Urinary bladder (tissue), 4 donors: ENCODE results near the gene COL18A1. TPM values are rescaled to one million over a fixed set of nuclear protein-coding genes. Genes with fewer than 3 reads are reported as not detected.

Experiments used
- DNase-seq: peaks from one replicate; pipeline ENCODE4 v3.0.0-alpha.2; 2015; ENCODE audit errors: extremely low spot score
- H3K27ac ChIP-seq: one replicate; pipeline ENCODE4 v1.5.1; 2013; ENCODE audit warnings: low read depth, mild to moderate bottlenecking, moderate library complexity
- H3K36me3 ChIP-seq: one replicate; pipeline ENCODE4 v1.6.1; 2013; ENCODE audit warnings: mild to moderate bottlenecking, moderate library complexity; ENCODE audit not compliant: insufficient read depth
- H3K4me1 ChIP-seq: one replicate; pipeline ENCODE4 v1.6.1; 2013; ENCODE audit warnings: mild to moderate bottlenecking, moderate library complexity; ENCODE audit not compliant: insufficient read depth
- H3K4me3 ChIP-seq: one replicate; pipeline ENCODE4 v1.5.1; 2013; ENCODE audit warnings: low read depth, low read length
- WGBS: extraction: QIAGEN DNeasy Blood & Tissue Kit; methylation state at CpG from one replicate; pipeline ENCODE4 v1.1.7; 2013; 5-methylcytosine and 5-hydroxymethylcytosine counted together
- polyA plus RNA-seq: library from polyadenylated mRNA; stranded (reverse); fragments of 200-250 nt; gene quantifications from one replicate; pipeline ENCODE4 v1.2.3, GENCODE V29; 2013
- total RNA-seq: library from RNA; depleted of rRNA; stranded (reverse); fragments of >200 nt; gene quantifications from one replicate; pipeline ENCODE4 v1.2.3, GENCODE V29; 2014
- donor health status: healthy with polysubstance abuse.
- donor health status: healthy.

The COL18A1 gene
- total and polyA plus RNA-seq, 2 donors: 60.7 to 111 TPM

GRCh38 chr21:45421846-45422775, 17.1 kb downstream of the COL18A1 start:
- H3K27ac ChIP-seq: no peak overlapping the region
- no peaks in the 10 kb centered on the region for H3K4me1 ChIP-seq
- WGBS: 97% methylated on average over 28 of the region's 28 CpGs
- H3K36me3 ChIP-seq: no peaks in the 10 kb centered on the region
- no peak overlapping the region for H3K4me3 ChIP-seq
- DNase-seq: no peak

GRCh38 chr21:45423201-45423955, 18.4 kb downstream of the COL18A1 start:
- WGBS: 89% methylated on average over 23 of the region's 23 CpGs
- no peak overlapping the region for H3K27ac ChIP-seq
- no peaks in the 10 kb centered on the region for H3K4me1 ChIP-seq
- no peak for DNase-seq
- H3K4me3 ChIP-seq: no peak overlapping the region
- no peaks in the 10 kb centered on the region for H3K36me3 ChIP-seq

GRCh38 chr21:45423968-45424853, 19.2 kb downstream of the COL18A1 start:
- H3K27ac ChIP-seq: no peak overlapping the region
- no peaks in the 10 kb centered on the region for H3K36me3 ChIP-seq
- no peak overlapping the region for H3K4me3 ChIP-seq
- DNase-seq: no peak
- no peaks in the 10 kb centered on the region for H3K4me1 ChIP-seq
- WGBS: 94% methylated on average over 32 of the region's 32 CpGs

- H3K36me3 ChIP-seq: no peaks in the 10 kb centered on the region
- no peak overlapping the region for H3K27ac ChIP-seq
- no peaks in the 10 kb centered on the region for H3K4me1 ChIP-seq
- no peak for DNase-seq
- WGBS: 89% methylated on average over 37 of the region's 37 CpGs
- H3K4me3 ChIP-seq: no peak overlapping the region
Measured at GRCh38 chr21:45424854-45425795, 20.2 kb downstream of the COL18A1 start.

GRCh38 chr21:45427331-45428271, 22.6 kb downstream of the COL18A1 start:
- no peaks in the 10 kb centered on the region for H3K4me1 ChIP-seq
- no peak overlapping the region for H3K27ac ChIP-seq
- H3K36me3 ChIP-seq: no peaks in the 10 kb centered on the region
- no peak overlapping the region for H3K4me3 ChIP-seq
- DNase-seq: no peak
- WGBS: 76% methylated on average over 45 of the region's 45 CpGs

- Histone ChIP-seq H3K4me1 (no peaks in the 10 kb centered on the region), H3K27ac (no peak overlapping the region), H3K4me3 (no peak overlapping the region), H3K36me3 (no peaks in the 10 kb centered on the region)
- no peak for DNase-seq
- WGBS: 95% methylated on average over 18 of the region's 18 CpGs
Measured at GRCh38 chr21:45428534-45428933, 23.6 kb downstream of the COL18A1 start.

GRCh38 chr21:45429221-45430175, 24.5 kb downstream of the COL18A1 start:
- no peak overlapping the region for H3K4me3 ChIP-seq
- no peak for DNase-seq
- no peak overlapping the region for H3K27ac ChIP-seq
- H3K4me1 ChIP-seq: no peaks in the 10 kb centered on the region
- WGBS: 92% methylated on average over 32 of the region's 32 CpGs
- H3K36me3 ChIP-seq: no peaks in the 10 kb centered on the region

GRCh38 chr21:45430521-45431501, 25.8 kb downstream of the COL18A1 start:
- H3K27ac ChIP-seq: no peak overlapping the region
- 69% methylated on average over 42 of the region's 48 CpGs for WGBS

GRCh38 chr21:45431781-45432572, 27.0 kb downstream of the COL18A1 start:
- DNase-seq: no peak
- Histone ChIP-seq H3K27ac (no peak overlapping the region), H3K4me1 (no peaks in the 10 kb centered on the region), H3K36me3 (no peaks in the 10 kb centered on the region), H3K4me3 (no peak overlapping the region)
- 85% methylated on average over 17 of the region's 17 CpGs for WGBS

More at GRCh38 chr21:45430521-45431501, 25.8 kb downstream of the COL18A1 start:
- Histone ChIP-seq H3K4me1 (no peaks in the 10 kb centered on the region), H3K36me3 (no peaks in the 10 kb centered on the region), H3K4me3 (no peak overlapping the region)
- DNase-seq: no peak
